HepG2 (cell line): ENCODE data around the gene TUBB4A. TPM values are rescaled to one million over a fixed set of nuclear protein-coding genes. Genes with fewer than 3 reads are reported as not detected.
A peak's percentile ranks its signal among the peaks of the same experiment; 100 is the strongest.

Experiments
- BORCS8-MEF2B ChIP-seq: sonication (generic); formaldehyde crosslinking; IDR thresholded peaks from 2 replicates; pipeline ENCODE4 v1.8.0; 2022; ENCODE audit warnings: mild to moderate bottlenecking, missing genetic modification reagents
- CTCF ChIP-seq: sonication (generic); formaldehyde crosslinking; IDR thresholded peaks from 2 replicates; pipeline ENCODE4 v1.5.0; 2020; ENCODE audit warnings: mild to moderate bottlenecking, missing genetic modification reagents, moderate library complexity
- MAF1 ChIP-seq: sonication (generic); formaldehyde crosslinking; IDR thresholded peaks from 2 replicates; pipeline ENCODE4 v1.5.0; 2020; ENCODE audit warnings: missing genetic modification reagents, borderline replicate concordance
- MBNL3 ChIP-seq: fragments of 250-450 bp; sonication (Bioruptor Pico); conservative IDR thresholded peaks from 2 replicates; pipeline ENCODE4 v1.8.0; 2022; ENCODE audit warnings: mild to moderate bottlenecking, inconsistent platforms
- NCOA1 ChIP-seq: sonication (generic); formaldehyde crosslinking; IDR thresholded peaks from 2 replicates; pipeline ENCODE4 v1.9.0; 2021; ENCODE audit warnings: missing genetic modification reagents
- SOX6 ChIP-seq, 2 experiments: fragments of 450-650 bp in 1 of 2; sonication (generic) in 1 of 2; formaldehyde crosslinking in 1 of 2; IDR thresholded peaks; 2 replicates each; pipeline versions ENCODE4 v1.4.0 to v1.6.1; 2017 to 2020; ENCODE audit warnings: antibody characterized with exemption in 1 of 2, mild to moderate bottlenecking in 1 of 2, missing genetic modification reagents in 1 of 2
- SRSF4 ChIP-seq: fragments of 200-400 bp; formaldehyde crosslinking; IDR thresholded peaks from one replicate; pipeline ENCODE4 v1.6.1; 2018; ENCODE audit warnings: mild to moderate bottlenecking, low read depth, low read length, moderate library complexity; ENCODE audit not compliant: poor library complexity, severe bottlenecking
- TMF1 ChIP-seq: sonication (generic); formaldehyde crosslinking; IDR thresholded peaks from 2 replicates; pipeline ENCODE4 v1.8.1; 2022; ENCODE audit warnings: low read depth, missing genetic modification reagents
- ZNF549 ChIP-seq: sonication (generic); formaldehyde crosslinking; IDR thresholded peaks from 2 replicates; pipeline ENCODE4 v1.5.0; 2020; ENCODE audit warnings: missing genetic modification reagents
- ZNF710 ChIP-seq: sonication (generic); formaldehyde crosslinking; IDR thresholded peaks from 2 replicates; pipeline ENCODE4 v1.5.0; 2020; ENCODE audit warnings: mild to moderate bottlenecking, missing genetic modification reagents, borderline replicate concordance
- polyA plus RNA-seq, 8 experiments: library from polyadenylated mRNA; depleted of rRNA in 3 of 8; stranded (reverse) in 7 of 8; unstranded in 1 of 8; fragments of >200 nt; fragmentation: Illumina TruSeq in 4 of 8; extraction: Trizol in 4 of 8; gene quantifications; 2 replicates each; pipeline versions ENCODE4 v1.2.1 to v1.2.3, GENCODE V29; 2011 to 2016; ENCODE audit warnings: low read depth in 4 of 8, missing spikeins in 1 of 8, mixed read lengths in 1 of 8; ENCODE audit not compliant: insufficient read depth in 1 of 8
- total RNA-seq, 5 experiments: library from RNA; depleted of rRNA; stranded (reverse); fragments of >200 nt; fragmentation: Illumina TruSeq; extraction: Trizol; gene quantifications; 2 replicates each; pipeline ENCODE4 v1.2.3, GENCODE V29; 2016; ENCODE audit warnings: low read depth in 1 of 5
- TF ChIP-seq, protein P1 (sequence below): sonication (generic); formaldehyde crosslinking; conservative IDR thresholded peaks from 2 replicates; pipeline ENCODE4 v1.8.0; 2022; ENCODE audit warnings: mild to moderate bottlenecking, moderate library complexity, missing genetic modification reagents
- TF ChIP-seq, protein P2 (sequence below): sonication (generic); formaldehyde crosslinking; IDR thresholded peaks from 2 replicates; pipeline ENCODE4 v1.4.0; 2020; ENCODE audit warnings: missing genetic modification reagents
- TF ChIP-seq, protein P3 (sequence below): sonication (generic); formaldehyde crosslinking; IDR thresholded peaks from 2 replicates; pipeline ENCODE4 v1.4.0; 2020; ENCODE audit warnings: missing genetic modification reagents, borderline replicate concordance

TUBB4A gene
- total and polyA plus RNA-seq, 2 of the 13 experiments (the other 11 are each of a cell fraction or from before 2014, with no cell fraction given), result not detected

DNA sequence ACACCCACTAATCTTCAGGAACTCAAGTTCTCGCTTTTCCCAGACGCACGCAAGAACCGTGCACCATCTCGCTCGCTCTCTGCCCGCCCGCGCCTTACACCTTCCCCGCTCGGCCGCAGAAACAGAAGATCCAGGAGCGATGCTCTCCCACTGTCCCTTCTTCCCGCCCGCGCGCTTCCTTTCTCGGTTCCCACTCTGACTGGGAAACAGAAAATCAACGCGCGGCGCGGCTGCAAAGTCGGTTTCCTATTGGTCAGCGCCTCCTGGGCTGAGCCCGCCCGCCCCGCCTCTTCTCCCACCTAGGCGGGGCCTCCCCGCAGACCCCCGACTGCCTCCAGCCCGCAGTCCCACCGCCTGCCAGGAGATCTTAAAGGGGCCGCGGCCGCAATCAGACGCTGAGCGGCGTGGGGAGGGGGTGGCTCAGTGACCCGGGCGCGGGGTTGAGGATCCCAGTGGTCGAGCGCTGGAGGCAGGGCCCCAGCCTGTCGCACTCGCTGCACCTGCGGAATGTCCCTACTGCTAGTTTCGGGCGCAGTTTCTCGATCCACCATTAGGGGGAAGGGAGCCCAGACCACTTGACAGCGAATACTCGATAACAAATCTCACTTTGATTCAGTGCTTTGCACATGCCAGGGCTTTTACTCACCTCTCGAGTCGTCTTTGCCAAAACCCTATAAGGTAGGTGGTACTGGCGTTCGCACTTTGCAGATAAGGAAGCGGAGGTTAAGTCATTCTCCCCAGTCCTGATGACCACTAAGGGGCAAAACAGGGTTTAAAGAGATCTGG lies 41.8 kb downstream of the TUBB4A start (continued):
- TF ChIP-seq SRSF4, result no peak
- TF ChIP-seq CTCF (CRISPR knock-in tag), result peak; percentile 64
- TF ChIP-seq, protein P1, sequence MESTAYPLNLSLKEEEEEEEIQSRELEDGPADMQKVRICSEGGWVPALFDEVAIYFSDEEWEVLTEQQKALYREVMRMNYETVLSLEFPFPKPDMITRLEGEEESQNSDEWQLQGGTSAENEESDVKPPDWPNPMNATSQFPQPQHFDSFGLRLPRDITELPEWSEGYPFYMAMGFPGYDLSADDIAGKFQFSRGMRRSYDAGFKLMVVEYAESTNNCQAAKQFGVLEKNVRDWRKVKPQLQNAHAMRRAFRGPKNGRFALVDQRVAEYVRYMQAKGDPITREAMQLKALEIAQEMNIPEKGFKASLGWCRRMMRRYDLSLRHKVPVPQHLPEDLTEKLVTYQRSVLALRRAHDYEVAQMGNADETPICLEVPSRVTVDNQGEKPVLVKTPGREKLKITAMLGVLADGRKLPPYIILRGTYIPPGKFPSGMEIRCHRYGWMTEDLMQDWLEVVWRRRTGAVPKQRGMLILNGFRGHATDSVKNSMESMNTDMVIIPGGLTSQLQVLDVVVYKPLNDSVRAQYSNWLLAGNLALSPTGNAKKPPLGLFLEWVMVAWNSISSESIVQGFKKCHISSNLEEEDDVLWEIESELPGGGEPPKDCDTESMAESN (CRISPR knock-in tag), result peak; percentile 49; the same call in 1 of the 2 replicates
- TF ChIP-seq ZNF549, result no peak
- no peak for TF ChIP-seq MAF1 (CRISPR knock-in tag)
- TF ChIP-seq ZNF710 (CRISPR knock-in tag), result no peak
- no peak for TF ChIP-seq BORCS8-MEF2B
- TF ChIP-seq, protein P2, sequence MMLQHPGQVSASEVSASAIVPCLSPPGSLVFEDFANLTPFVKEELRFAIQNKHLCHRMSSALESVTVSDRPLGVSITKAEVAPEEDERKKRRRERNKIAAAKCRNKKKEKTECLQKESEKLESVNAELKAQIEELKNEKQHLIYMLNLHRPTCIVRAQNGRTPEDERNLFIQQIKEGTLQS, result no peak; the same call in 1 of the 2 replicates
- no peak for TF ChIP-seq MBNL3
- peak; percentile 49; the same call in 1 of the 2 replicates for TF ChIP-seq NCOA1 (CRISPR knock-in tag)
- peak; percentile 79 for TF ChIP-seq TMF1 (CRISPR knock-in tag)
- TF ChIP-seq, protein P3, sequence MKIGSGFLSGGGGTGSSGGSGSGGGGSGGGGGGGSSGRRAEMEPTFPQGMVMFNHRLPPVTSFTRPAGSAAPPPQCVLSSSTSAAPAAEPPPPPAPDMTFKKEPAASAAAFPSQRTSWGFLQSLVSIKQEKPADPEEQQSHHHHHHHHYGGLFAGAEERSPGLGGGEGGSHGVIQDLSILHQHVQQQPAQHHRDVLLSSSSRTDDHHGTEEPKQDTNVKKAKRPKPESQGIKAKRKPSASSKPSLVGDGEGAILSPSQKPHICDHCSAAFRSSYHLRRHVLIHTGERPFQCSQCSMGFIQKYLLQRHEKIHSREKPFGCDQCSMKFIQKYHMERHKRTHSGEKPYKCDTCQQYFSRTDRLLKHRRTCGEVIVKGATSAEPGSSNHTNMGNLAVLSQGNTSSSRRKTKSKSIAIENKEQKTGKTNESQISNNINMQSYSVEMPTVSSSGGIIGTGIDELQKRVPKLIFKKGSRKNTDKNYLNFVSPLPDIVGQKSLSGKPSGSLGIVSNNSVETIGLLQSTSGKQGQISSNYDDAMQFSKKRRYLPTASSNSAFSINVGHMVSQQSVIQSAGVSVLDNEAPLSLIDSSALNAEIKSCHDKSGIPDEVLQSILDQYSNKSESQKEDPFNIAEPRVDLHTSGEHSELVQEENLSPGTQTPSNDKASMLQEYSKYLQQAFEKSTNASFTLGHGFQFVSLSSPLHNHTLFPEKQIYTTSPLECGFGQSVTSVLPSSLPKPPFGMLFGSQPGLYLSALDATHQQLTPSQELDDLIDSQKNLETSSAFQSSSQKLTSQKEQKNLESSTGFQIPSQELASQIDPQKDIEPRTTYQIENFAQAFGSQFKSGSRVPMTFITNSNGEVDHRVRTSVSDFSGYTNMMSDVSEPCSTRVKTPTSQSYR (CRISPR knock-in tag), result 0 out of 2 replicates have a peak, but pooled peaks have one; percentile 27
- TF ChIP-seq SOX6 (IDR thresholded peaks at IDR 0.05), result no peak
- TF ChIP-seq SOX6 (CRISPR knock-in tag; IDR thresholded peaks at IDR 0.05), result no peak
